Mesothelial cell of epicardium (in vitro differentiated cells): ENCODE results near the gene SCTR. TPM values are rescaled to one million over a fixed set of nuclear protein-coding genes. Genes with fewer than 3 reads are reported as not detected.

ENCODE experiments used
- DNase-seq, 2 experiments: peaks; one replicate each; pipeline ENCODE4 v3.0.0; 2021; ENCODE audit warnings: low spot score in 2 of 2; ENCODE audit not compliant: unreplicated experiment in 2 of 2
- H3K27ac Mint-ChIP-seq: 2 replicates; pipeline ENCODE4 v1.8.0; 2021; ENCODE audit warnings: mixed read lengths
- H3K27me3 Mint-ChIP-seq: 2 replicates; pipeline ENCODE4 v1.8.0; 2021; ENCODE audit warnings: low read depth, mixed read lengths
- H3K36me3 Mint-ChIP-seq: 2 replicates; pipeline ENCODE4 v1.8.0; 2021; ENCODE audit warnings: mixed read lengths
- H3K4me1 Mint-ChIP-seq: 2 replicates; pipeline ENCODE4 v1.8.0; 2021; ENCODE audit warnings: mixed read lengths
- H3K4me3 Mint-ChIP-seq: 2 replicates; pipeline ENCODE4 v1.8.0; 2021; ENCODE audit warnings: mild to moderate bottlenecking, moderate library complexity, mixed read lengths
- H3K9me3 Mint-ChIP-seq: 2 replicates; pipeline ENCODE4 v1.8.0; 2021; ENCODE audit warnings: mixed read lengths
- CTCF ChIP-seq: fragments of 200-600 bp; sonication (generic); IDR thresholded peaks from one replicate; pipeline ENCODE4 v1.5.0; 2021; ENCODE audit warnings: antibody characterized with exemption; ENCODE audit not compliant: unreplicated experiment
- total RNA-seq: library from RNA; stranded (reverse); gene quantifications from 3 replicates; pipeline ENCODE4 v1.2.1, GENCODE V29; 2021

The SCTR gene
- total RNA-seq, 1 donor from 2014 or later = 1.3 TPM

GRCh38 chr2:119442850-119443249, 81.4 kb downstream of the SCTR start:
- no peak for DNase-seq
- no peaks in the 10 kb centered on the region for H3K36me3 Mint-ChIP-seq
- peaks cover 9% of the 10 kb centered on the region for H3K4me1 Mint-ChIP-seq
- no peak overlapping the region for H3K27ac Mint-ChIP-seq
- no peaks in the 10 kb centered on the region for H3K9me3 Mint-ChIP-seq
- TF ChIP-seq CTCF = no peak
- no peak overlapping the region for H3K4me3 Mint-ChIP-seq
- H3K27me3 Mint-ChIP-seq = no peaks in the 10 kb centered on the region

- no peak for TF ChIP-seq CTCF
- H3K4me1 Mint-ChIP-seq = peaks cover 9% of the 10 kb centered on the region
- no peaks in the 10 kb centered on the region for H3K27me3 Mint-ChIP-seq
- no peak for DNase-seq
- no peak overlapping the region for H3K4me3 Mint-ChIP-seq
- H3K27ac Mint-ChIP-seq = no peak overlapping the region
- no peaks in the 10 kb centered on the region for H3K9me3 Mint-ChIP-seq
- peaks cover under 1% of the 10 kb centered on the region for H3K36me3 Mint-ChIP-seq
Observed at GRCh38 chr2:119442226-119442619, 82.1 kb downstream of the SCTR start.

GRCh38 chr2:119441376-119442225, 82.7 kb downstream of the SCTR start:
- Mint-ChIP-seq H3K4me1 (peaks cover 9% of the 10 kb centered on the region), H3K27me3 (no peaks in the 10 kb centered on the region), H3K9me3 (no peaks in the 10 kb centered on the region), H3K27ac (no peak overlapping the region), H3K4me3 (no peak overlapping the region), H3K36me3 (peaks cover 2% of the 10 kb centered on the region)
- TF ChIP-seq CTCF = no peak
- no peak for DNase-seq

- Mint-ChIP-seq H3K27me3 (no peaks in the 10 kb centered on the region), H3K36me3 (peaks cover 2% of the 10 kb centered on the region), H3K4me1 (peaks cover 9% of the 10 kb centered on the region), H3K27ac (no peak overlapping the region), H3K9me3 (no peaks in the 10 kb centered on the region), H3K4me3 (no peak overlapping the region)
- TF ChIP-seq CTCF = no peak
- DNase-seq = no peak
Observed at GRCh38 chr2:119440873-119441272, 83.4 kb downstream of the SCTR start.

GRCh38 chr2:119440501-119440870, 83.8 kb downstream of the SCTR start:
- TF ChIP-seq CTCF = no peak
- no peak overlapping the region for H3K27ac Mint-ChIP-seq
- H3K36me3 Mint-ChIP-seq = peaks cover 2% of the 10 kb centered on the region
- H3K4me3 Mint-ChIP-seq = no peak overlapping the region
- H3K27me3 Mint-ChIP-seq = no peaks in the 10 kb centered on the region
- peaks cover 12% of the 10 kb centered on the region for H3K4me1 Mint-ChIP-seq
- DNase-seq = no peak
- no peaks in the 10 kb centered on the region for H3K9me3 Mint-ChIP-seq
